HG03432 (cell line): Measurements from ENCODE around the gene CEP85L.

ENCODE experiments used
- ATAC-seq: cut with Tn5 transposase; IDR thresholded peaks from one replicate; pipeline ENCODE4 v1.9.1; 2021; ENCODE audit warnings: mild to moderate bottlenecking, moderate library complexity; ENCODE audit not compliant: unreplicated experiment

The CEP85L gene

DNA sequence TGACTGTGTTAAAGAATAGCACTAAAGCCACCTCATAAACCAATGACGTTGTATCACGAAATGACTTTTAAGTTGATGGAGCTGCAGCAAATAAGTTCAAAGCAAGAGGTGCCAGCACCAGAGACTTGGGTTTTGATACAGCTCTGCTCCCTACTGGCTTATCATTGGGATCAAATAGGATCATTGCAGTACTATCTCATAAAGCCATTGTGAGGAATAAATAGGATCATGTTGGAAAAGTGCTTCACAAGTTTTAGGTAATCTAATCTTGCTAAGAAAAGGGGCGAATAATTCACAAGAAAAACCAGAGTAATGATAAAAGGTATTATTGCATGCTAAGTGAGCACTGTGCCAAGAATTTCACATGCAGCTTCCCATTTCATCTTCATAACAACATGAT, 10.4 kb upstream of the CEP85L start:
- ATAC-seq = no peak

DNA sequence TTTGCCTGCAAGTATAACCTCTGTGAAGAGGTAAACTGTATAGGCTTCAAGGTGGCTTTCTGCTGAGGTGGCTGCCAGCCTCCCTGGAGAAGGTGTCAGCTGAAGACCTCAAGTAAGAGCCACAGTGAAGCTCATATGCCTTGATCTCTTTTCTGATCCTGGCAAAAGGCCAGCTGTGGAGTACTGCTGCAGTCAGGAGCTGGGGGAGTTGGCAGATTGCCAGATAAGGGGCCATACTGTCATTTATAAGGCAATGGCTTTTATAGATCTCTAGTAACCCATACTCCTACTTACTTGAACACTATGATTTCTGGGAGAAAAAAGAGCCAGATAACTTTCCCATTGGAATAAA, 8.8 kb upstream of the CEP85L start:
- no peak for ATAC-seq

DNA sequence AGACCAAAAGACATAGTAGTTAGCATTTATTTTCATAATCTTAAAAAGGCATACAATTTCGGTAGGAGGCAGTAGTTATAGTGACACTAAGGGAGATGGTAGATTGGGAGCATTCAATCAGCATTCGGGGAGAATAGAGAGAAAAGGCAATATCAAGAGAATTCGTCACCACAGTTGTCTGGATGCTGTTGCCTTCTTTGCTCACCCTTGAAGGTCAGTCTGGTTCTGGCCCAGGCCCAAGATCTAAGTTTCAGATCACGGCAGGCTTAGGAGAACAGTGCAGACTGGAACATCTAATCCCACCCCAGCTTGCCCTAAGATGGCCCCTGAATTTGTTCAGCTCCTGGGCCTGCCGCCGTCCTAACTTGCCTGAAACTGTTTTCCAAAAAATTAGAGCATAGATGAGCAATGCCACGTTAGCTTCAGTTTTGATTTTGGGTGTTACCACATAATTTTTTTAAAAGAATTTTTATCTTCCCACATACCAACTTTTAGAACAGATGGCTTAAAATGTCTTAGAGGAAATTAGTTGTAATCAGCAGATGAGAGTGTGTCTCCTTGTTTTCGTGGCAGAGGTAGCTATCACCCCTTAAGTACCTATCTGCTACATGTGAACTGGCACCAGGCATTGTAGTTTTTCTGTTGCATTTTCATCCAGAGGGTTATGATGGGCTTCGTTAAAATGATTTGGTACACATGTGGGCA, 8.3 kb upstream of the CEP85L start:
- ATAC-seq = no peak

DNA sequence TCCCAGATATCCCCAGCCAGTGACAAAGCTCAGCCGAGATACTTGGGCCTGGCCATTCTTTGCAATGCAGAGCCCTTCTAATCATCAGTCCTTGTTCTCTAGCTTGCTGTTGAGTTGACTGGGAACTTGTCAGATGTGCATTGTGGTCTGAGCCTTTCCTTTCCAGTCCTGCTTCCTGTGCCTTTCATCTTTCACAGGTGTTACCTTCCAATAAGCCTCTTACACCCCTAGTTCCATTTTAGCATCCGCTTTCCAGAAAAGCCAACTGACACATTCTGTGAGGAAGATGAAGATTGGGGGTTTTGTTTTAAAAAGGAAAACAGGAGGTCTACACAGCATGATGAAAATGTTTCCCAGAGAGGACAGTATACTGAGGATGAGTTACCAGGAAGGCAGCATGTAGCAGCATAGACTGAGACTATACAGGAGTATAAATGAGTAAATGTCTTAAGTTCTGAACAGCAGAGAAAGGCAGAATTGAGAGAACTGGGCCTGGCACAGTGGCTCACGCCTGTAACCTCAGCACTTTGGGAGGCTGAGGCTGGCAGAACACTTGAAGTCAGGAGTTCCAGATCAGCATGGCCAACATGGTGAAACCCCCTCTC, 5.6 kb upstream of the CEP85L start:
- ATAC-seq = no peak

DNA sequence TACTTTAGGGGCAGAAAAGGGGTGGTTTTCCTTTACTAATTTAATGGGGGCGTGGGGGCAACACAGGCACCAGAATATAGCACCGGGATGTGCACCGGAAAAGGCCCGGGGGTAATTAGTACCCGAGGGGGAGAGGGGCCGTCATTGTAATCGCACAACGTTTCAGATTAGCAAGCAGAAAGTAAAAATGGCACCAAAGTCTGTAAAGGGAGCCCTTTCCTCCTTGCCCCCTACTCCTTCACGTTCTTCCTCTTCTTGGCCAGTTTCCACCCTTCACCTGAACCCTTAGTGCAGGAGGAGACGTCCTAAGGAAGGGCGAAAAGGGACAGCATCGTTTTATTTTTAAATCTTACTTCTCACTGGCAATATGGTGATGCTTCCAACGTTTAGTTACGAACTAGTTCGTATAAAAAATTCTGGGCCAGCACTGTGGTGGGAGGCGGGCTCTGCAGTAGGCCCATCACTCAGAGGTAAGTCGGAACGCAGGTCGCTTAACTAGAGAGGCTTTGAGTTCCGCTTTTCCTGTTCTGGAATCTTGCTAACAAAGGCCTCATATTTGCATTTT, 742 bp upstream of the CEP85L start:
- no peak for ATAC-seq

DNA sequence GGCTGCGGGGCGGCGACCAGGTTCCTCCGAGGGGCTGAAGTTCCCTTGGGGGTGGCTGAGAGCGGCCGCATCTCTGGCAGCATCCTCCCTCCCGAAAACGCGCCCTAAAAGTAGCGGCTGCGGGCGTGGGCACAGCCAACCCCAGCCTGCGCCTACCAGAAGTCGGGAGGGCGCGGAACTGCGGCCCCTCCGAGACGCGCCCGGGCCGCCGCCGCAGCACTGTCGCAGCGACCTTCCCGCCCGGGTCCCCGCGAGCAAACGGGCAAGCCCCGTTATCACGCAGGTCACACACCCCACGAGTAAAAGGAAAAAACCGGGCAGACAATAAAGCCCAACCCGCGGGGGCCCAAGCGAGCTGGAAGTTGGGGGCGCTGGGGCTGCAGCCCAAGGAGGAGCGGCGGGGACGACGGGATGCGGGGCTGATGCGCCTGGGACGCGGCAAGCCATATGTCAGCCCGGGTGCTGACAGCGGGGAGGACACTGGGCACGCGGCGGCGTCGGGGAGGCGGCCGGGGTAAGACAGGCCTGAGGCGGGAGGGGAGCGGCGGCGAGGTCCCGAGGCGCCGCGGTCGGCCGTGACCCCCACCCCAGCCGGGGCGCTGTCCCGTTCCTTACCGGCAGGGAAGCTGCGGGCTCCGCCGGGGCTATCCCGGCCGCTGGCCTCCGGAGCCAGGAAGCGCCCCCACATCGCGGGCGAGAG, 659 bp downstream of the CEP85L start:
- peak; percentile 45 for ATAC-seq

DNA sequence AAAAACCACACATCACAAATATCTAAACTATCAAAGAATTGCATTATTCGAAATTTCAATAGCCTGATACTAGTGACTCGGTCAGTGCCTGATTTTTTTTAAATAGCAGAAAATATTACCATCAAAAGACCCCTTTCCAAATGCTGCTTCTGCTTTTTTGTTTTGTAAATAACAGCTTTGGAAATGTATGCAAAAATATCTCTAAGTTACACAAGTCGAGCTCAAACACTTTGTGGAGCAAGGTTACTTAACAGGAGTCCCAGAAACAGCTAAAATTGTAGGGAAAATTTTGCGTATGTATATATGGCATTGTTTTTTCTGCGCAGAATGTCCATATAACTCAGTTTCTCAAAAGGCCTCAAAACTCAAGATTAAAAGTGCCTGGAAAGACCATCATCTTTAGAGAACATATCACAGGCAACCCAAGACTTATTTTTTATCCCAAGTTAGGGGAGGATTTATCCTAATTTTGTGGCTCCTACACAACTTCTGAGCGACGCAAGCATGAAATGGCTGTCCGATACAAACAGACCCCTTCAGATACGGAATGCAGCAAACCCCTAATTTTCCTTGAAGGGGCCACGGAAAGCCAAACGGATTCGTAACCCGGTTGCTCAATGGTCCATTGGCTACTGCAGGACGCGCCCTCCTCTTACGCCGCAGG, 1.3 kb downstream of the CEP85L start:
- ATAC-seq = no peak

DNA sequence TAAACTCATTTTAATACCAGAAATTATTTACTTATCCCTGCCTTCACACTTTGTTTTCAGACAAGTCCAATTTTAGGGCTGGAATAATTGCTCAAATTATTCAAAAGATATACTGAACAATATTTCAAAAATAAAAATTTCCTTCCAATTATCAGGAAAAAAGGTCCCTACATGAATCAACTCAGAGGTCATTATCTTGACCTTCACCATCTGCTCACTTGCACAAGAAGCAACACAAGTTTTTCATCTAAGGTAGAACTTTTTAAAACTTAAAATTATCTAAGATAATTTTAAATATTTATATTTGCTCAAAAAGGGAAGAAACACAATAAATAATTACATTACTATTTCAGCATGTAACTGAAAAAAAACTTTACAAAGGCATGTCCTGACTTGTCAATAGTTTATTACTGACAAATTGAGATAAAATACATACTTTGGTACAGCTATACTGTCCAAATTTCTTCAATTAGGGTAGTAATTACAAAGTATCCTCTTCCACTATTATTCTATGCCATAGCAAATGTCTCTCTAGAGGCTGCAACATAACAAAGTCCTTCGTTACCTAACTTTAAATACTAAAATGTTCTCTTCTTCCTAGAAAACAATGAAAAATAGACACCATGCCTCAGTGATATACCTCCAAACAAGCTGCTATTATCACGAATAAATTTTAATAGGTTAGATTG, 2.4 kb downstream of the CEP85L start:
- no peak for ATAC-seq

DNA sequence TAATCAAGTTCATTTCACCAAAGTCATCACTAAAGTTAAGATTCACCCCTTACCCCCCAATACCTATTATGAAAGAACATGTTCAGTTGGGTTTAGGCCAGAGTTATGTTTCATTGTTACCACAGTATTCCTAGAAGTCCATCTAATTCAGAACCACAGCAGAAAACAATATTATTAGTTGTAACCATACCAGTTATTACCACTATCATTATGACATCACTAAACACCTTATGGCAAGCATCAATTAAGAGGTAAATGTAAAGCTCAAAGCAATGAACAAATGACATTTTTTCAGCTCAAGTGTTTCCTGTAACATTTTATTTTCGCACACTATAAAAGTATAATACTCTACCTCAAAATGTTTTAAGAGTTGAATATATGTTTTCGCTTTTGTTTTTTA, 4.4 kb downstream of the CEP85L start:
- no peak for ATAC-seq

DNA sequence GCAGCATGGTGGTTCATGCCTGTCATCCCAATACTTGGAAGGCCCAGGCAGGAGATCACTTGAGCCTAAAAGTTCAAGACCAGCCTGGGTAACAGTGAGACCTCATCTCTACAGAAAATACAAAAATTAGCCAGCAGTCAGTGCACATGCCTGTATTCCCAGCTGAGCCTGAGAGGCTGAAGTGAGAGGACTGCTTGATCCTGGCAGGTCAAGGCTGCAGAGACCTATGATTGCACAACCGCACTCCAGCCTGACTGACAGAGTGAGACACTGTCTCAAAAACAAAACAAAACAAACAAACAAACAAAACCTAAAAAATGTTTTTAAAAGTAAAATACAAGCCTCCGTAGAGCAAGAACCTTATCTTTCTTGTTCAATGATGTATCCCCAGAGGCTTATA, 6.0 kb downstream of the CEP85L start:
- no peak for ATAC-seq

DNA sequence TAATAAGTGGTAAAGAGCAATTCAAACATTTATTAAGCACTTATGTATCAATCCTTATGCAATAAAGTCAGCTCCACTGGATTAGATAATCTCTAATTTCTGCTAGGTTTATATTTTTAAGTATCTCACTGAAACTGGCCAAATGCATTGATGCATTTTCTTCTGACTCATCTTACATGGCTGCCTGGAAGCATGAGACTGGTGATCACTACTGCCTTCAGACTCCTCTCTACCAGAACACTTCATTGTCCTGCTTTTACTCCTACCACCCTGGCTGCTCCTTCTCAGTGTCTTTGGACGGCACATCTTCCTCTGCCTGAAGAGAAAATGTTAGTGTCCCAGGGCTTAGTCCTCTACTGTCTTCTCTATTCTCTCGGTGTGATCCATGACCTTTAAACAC, 7.4 kb downstream of the CEP85L start:
- ATAC-seq = no peak

DNA sequence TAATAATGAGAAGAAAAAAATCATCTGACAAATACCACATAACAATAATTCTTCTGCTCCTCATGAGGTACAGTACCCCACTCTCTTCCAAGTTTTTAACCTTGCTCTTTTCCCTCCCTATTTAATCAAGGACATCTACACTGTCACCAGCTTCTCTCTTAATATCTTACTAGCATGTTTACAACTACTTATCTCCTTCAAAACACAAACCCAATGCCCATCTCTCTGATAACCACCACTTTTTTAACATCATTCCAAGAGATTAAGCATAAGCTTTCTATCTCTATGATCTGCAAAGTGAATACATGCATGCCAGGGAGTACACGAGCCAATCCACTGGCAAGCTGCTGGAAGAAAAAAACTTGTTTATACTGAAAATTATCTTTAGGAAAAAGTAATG, 10.3 kb downstream of the CEP85L start:
- ATAC-seq = no peak

DNA sequence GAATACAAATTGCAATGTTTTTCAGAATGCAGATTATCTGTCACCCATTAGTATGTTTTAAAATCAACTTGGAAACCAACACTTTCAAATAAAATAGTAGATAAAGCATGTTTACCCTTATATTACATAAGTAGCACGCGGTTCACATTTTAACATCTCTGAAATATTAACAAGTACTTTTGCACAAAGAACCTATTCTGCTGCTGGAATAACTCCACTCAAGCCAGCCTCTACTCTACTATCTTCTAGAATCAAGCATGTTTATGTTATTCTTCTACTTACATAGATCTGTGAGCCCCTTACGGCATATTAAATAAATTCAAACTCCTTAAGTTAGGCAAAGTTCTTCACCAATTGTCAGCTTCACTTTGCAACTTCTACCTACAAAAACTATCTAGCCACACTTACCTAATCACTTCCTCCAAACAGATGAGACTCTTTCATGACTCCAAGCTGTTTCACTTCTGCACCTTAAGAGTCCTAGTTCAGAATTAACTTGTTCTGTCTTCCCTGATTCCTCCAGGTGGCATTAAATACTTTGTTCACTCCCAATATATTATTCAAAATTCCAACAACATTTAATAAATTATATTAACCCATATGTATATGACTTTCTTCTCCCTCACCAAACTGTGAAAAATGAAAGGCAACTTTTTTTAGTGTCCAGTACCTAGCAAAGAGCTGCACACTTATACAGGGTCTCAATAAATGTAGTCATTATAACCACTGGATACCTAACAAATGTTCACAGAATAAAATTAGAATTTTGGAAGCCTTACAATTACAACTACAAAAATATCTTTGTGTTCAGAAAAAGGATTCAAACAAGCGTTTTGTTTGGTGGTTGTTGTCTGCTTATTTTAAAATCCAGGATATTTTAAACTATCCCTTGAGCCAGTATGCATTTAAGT, 12.1 kb downstream of the CEP85L start:
- peak; percentile 88 for ATAC-seq

DNA sequence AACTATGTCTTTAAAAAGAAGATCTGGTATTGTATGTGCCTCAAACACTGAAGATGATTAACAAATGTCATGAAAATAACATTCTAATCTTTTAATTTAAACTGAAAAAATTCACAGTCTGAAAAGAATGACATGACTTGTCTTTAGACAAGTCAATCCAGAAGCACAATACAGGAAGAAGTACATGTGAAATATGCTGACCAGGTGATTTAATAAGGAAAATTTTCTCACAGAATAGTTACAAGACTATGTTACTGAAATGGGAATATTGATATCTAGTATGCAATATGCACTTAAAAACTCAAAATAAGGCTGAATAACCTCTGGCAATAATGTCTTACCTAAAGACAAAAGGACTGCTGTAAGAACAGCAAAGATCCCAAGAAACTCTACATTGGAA, 13.1 kb downstream of the CEP85L start:
- no peak for ATAC-seq

DNA sequence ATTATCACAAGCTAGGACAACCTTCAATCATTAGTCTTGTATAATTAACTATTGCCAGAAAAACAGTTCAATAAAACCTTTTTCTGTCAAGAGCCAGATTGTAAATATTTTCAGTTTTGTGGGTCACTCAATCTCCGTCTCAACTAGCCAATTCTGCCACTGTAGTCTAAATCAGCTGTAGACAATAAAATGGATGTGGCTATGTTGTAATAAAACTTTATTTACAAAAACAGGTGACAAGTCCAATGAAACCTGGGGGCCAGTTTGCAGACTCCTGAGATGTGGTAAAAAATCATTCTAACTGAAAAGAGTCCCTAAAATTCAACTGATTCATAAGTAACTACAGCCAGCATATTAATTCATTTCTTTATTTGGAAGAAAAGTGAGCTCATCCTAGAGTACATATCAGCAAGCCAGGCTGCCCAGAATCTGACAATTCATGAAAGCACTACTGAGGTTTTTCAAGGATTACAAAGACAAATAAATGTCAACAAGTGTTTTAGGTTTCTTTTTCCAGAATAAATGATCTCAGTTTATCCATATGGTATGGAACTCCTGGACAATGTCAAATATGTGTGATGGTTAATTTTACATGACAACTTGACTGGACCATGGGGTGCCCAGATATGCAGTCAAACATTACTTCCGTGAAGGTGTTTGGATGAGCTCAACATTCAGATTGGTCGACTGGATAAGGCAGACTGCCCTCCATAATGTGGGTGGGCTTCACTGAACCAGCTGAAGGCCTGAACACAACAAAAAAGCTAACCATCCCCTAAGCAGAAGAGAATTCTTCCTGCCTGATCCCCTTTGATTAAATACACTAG, 15.3 kb downstream of the CEP85L start:
- ATAC-seq = no peak

DNA sequence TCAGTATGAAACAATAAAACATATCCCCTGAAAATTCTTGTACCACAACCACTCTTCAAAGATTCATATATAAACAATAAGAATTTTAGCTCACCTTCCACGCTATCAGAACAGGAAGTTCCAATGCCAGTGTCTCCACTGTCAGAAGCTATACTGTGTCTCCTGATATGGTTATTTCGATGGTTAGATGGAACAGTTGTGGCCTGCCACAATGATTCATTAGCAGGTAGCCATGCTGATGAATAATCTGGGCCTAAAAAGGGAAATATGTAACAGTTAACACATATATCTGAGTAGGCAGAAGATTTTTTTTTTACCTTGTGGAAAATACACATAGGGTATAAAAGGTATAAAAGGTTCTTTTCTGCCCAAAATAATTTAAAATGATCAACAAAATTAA, 19.0 kb downstream of the CEP85L start:
- no peak for ATAC-seq

DNA sequence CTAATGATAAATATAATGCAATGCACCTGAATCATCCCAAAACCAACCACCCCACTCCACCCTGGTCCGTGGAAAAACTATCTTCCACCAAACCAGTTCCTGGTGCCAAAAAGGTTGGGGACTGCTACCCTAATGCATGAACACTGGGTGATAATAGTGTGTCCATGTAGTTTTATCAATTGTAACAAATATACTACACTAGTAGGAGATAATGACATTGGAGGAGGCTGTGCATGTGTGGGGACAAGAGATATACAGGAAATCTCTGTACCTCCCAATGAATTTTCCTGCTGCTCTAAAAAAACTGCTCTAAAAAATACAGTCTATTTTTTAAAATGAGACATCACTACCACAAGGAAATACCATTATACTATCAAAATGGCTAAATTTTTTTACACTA, 20.5 kb downstream of the CEP85L start:
- ATAC-seq = no peak

DNA sequence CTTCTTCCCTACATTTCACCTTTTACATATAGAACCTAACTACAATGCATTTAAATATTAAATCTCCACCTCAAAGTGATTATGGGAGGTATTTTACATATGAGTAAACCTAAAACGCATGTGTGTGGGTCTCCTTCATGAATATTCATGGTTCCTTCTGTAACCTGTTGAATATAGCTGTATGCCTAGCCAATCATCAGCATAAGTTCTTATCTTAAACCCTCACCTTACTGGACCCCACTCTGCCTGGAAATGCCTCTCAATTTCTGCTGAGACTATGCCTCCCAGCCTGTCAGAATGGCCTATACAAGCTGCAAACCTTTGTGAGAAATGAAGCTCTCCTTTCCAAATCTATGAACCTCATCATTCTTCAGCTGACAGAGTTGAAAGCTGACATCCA, 21.3 kb downstream of the CEP85L start:
- no peak for ATAC-seq

DNA sequence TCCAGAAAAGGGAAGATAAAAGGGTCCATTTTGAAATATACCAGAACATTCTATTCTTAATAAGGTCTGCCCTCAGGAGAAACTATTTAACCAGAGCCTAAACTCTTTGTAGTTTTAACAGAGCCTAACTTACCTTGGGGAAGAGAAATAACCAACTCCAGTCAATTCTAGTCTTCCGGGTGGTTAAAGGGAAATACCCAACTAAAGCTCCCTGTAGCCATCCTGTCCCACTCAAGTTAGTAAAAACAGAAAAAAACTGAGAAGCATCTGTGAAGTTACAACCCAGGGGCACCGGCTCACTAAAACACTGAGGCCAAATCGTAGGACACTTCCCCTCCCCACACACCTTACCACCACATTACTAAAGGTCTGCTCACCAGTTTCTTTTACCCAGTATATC, 23.7 kb downstream of the CEP85L start:
- ATAC-seq = no peak
